Keratinocyte (primary cell): ENCODE measurements around the gene UBE2N. TPM values are rescaled to one million over a fixed set of nuclear protein-coding genes. Genes with fewer than 3 reads are reported as not detected.
"Not testable (repeated sequence)": the region's sequence is repeated elsewhere in the genome, so short reads cannot be mapped to it uniquely, and the experiment has no call there.

Experiments used
- DNase-seq: peaks from one replicate; pipeline ENCODE4 v3.0.0-alpha.2; 2011; ENCODE audit warnings: low read depth, missing footprints, low spot score
- FAIRE-seq: peaks from 2 replicates; lab custom pipeline; 2011; peaks lifted over from hg19 to GRCh38; lab: Jason Lieb, UNC
- H2AFZ ChIP-seq: 2 replicates; pipeline ENCODE4 v1.6.0; 2012; ENCODE audit warnings: low read length, control low read depth, inconsistent platforms; ENCODE audit not compliant: control insufficient read depth
- H3K27ac ChIP-seq: 2 replicates; pipeline ENCODE4 v1.5.1; 2011; ENCODE audit warnings: low read length; ENCODE audit not compliant: control insufficient read depth, insufficient read depth
- H3K27me3 ChIP-seq: 3 replicates; pipeline ENCODE4 v1.6.0; 2011; ENCODE audit warnings: low read length; ENCODE audit not compliant: control insufficient read depth, insufficient read depth; ENCODE audit errors: extremely low read depth
- H3K36me3 ChIP-seq, 2 experiments: 2 replicates in 1 of 2; 3 replicates in 1 of 2; pipeline ENCODE4 v1.5.1; 2011; ENCODE audit warnings: low read length in 2 of 2, mild to moderate bottlenecking in 1 of 2; ENCODE audit not compliant: control insufficient read depth in 2 of 2, insufficient read depth in 2 of 2; ENCODE audit errors: extremely low read depth in 1 of 2
- H3K4me1 ChIP-seq: 3 replicates; pipeline ENCODE4 v1.5.1; 2011; ENCODE audit warnings: low read length; ENCODE audit not compliant: control insufficient read depth, insufficient read depth; ENCODE audit errors: extremely low read depth
- H3K4me2 ChIP-seq: 3 replicates; pipeline ENCODE4 v1.6.0; 2011; ENCODE audit warnings: low read depth, low read length; ENCODE audit not compliant: control insufficient read depth, insufficient read depth; ENCODE audit errors: extremely low read depth
- H3K4me3 ChIP-seq, 3 experiments: fragments of 200-600 bp in 1 of 3; sonication (generic) in 1 of 3; 2 replicates in 2 of 3; 3 replicates in 1 of 3; pipeline ENCODE4 v1.5.1; 2011 to 2016; ENCODE audit warnings: low read length in 3 of 3, mild to moderate bottlenecking in 3 of 3, control low read depth in 2 of 3, inconsistent platforms in 1 of 3, low read depth in 1 of 3, mixed read lengths in 1 of 3, mixed run types in 1 of 3, moderate library complexity in 1 of 3; ENCODE audit not compliant: control insufficient read depth in 2 of 3, insufficient read depth in 2 of 3; ENCODE audit errors: extremely low read depth in 1 of 3
- H3K79me2 ChIP-seq: 2 replicates; pipeline ENCODE4 v1.6.0; 2012; ENCODE audit warnings: low read length; ENCODE audit not compliant: control insufficient read depth, insufficient read depth
- H3K9ac ChIP-seq: 3 replicates; pipeline ENCODE4 v1.6.0; 2011; ENCODE audit warnings: low read length; ENCODE audit not compliant: control insufficient read depth, insufficient read depth; ENCODE audit errors: extremely low read depth
- H3K9me1 ChIP-seq: 3 replicates; pipeline ENCODE4 v1.6.0; 2011; ENCODE audit warnings: low read length; ENCODE audit not compliant: control insufficient read depth, insufficient read depth; ENCODE audit errors: extremely low read depth
- H3K9me3 ChIP-seq: 2 replicates; pipeline ENCODE4 v1.5.1; 2012; ENCODE audit warnings: low read depth, low read length; ENCODE audit not compliant: control insufficient read depth
- H4K20me1 ChIP-seq: 3 replicates; pipeline ENCODE4 v1.6.0; 2011; ENCODE audit warnings: low read length; ENCODE audit not compliant: control insufficient read depth, insufficient read depth; ENCODE audit errors: extremely low read depth
- CTCF ChIP-seq, 3 experiments: IDR thresholded peaks in 1 of 3; conservative IDR thresholded peaks in 1 of 3; optimal IDR thresholded peaks in 1 of 3; 2 replicates in 2 of 3; 3 replicates in 1 of 3; pipeline versions ENCODE3 to v1.5.1; 2011; ENCODE audit warnings: low read length in 3 of 3, mild to moderate bottlenecking in 3 of 3, moderate library complexity in 2 of 3, control low read depth in 1 of 3, inconsistent platforms in 1 of 3; ENCODE audit not compliant: insufficient read depth in 2 of 3; ENCODE audit errors: extremely low read depth in 1 of 3
- EZH2 ChIP-seq: IDR thresholded peaks from one replicate; pipeline ENCODE4 v1.6.1; 2012; ENCODE audit warnings: inconsistent platforms, mild to moderate bottlenecking, low read length, moderate library complexity
- dilution Hi-C: fragments of 300-500 bp; cut with MboI; formaldehyde crosslinking; loops from one replicate; pipeline ENCODE4 v1.7.0; 2020; ENCODE audit warnings: low sequenced_read_pairs; ENCODE audit not compliant: extremely low pct_ligation_motif_present
- polyA plus RNA-seq, 5 experiments: library from polyadenylated mRNA; depleted of rRNA in 3 of 5; stranded (reverse) in 3 of 5; stranded (forward) in 1 of 5; unstranded in 1 of 5; fragments of >200 nt; gene quantifications; 1 replicate in 1 of 5; 2 replicates in 3 of 5; 3 replicates in 1 of 5; pipeline versions ENCODE4 v1.2.1 to v1.2.3, GENCODE V29; 2011 to 2012; ENCODE audit warnings: missing spikeins in 2 of 5, low read depth in 1 of 5, low replicate concordance in 1 of 5

UBE2N gene
- polyA plus RNA-seq, 1 donor (not counting 4 experiments of a cell fraction or from before 2014, with no cell fraction given) = 218 TPM

DNA sequence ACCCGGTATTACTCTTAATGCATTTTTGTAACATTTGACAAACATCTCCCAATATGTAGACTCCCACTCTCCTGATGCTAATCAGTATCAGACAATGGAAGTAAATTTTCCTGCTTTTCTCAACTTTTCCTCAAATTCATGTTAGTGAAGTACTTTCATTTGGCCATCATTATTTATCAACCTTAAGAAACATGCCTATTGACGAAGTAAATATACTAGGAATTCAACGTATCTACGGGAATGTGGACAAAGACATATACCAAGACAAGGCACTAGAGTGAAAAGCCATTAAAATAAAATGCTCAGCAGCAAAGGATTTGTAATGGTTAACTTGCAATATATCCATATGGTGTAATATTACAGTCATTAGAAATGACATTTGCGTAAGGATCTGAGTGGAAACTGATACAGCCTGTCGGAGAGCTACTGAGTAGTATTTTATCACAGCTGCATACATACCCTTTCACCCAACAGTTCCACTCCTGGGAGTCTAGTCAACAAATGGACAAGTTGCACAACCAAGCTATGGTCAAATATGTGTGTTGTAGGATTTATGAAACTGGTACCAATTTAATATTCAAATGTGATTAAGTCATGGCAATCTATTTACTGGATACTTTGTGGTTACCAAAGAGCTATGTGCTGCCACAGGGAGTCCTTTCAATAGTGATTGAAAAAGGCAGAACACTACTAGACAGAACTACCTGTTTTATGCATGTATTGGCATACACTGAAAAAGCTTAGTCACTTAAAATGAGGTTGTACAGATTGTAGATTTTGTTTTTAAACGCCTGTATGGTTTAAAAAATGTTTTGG lies 37.6 kb downstream of the UBE2N start:
- H3K36me3 ChIP-seq = peaks cover 6 to 7% of the 10 kb centered on the region in 2 experiments
- H3K27ac ChIP-seq = no peak overlapping the region
- H3K9me1 ChIP-seq = no peaks in the 10 kb centered on the region
- TF ChIP-seq EZH2 (no peak), CTCF (optimal IDR thresholded peaks at IDR 0.05 in 1 of 3, IDR thresholded peaks at IDR 0.05 in 1 of 3, conservative IDR thresholded peaks at IDR 0.05 in 1 of 3; ENCODE audit: extremely low read depth in 1 of 3, insufficient read depth in 2 of 3, low read length in 3 of 3) (no peak)
- no peak overlapping the region for H3K4me3 ChIP-seq
- no peak for DNase-seq
- no peak for FAIRE-seq
- no peaks in the 10 kb centered on the region for H3K27me3 ChIP-seq
- H3K9me3 ChIP-seq = no peaks in the 10 kb centered on the region
- H2AFZ ChIP-seq = no peak overlapping the region
- H3K4me1 ChIP-seq = no peaks in the 10 kb centered on the region
- H4K20me1 ChIP-seq = no peaks in the 10 kb centered on the region
- H3K79me2 ChIP-seq = no peaks in the 10 kb centered on the region
- dilution Hi-C loops = no loop called here
- no peak overlapping the region for H3K4me2 ChIP-seq
- no peak overlapping the region for H3K9ac ChIP-seq

DNA sequence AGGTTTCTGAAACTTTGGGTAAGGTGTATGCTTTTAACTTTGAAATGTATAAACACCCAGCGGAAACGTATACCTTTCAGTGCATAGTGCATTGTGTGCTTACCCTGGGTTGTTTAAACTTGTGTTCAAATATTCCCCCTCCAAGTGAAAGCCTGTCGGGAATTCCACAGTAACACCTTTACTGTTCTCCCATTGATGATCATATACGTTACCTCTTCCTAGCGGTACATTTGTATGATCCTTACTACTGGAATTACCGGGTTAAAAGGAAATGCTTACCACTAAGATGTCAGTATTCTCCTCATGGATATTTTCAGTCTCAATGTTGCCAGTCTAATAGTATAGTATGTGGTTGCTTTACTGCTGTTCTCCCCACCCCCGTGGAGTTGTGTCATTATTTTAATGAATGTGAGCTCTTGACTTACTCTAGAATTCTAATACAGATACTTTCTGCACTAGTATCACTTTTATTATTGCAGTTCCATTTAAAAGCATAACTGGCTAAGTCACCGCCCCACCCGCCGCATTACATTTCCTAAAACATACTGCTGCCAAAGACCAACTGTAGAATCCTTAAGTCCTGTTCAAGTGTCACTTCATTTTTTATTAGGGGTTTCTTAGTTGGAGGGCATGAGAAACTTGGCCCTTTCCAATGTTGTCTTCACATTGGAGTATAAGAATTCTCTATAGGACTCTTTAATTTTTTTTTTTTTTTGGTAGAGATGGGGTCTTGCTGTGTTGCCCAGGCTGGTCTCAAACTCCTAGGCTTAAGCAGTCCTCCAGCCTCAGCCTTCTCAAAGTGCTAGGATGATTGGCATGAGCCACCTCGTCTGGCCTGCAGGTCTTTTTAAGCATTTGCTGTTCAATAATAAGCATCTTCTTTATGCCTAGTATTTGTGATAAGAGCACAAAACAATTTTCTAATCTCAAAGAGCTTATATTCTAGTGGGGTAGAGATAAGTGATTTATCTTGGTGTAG lies 39.1 kb downstream of the UBE2N start:
- DNase-seq = no peak
- no peak for TF ChIP-seq CTCF (optimal IDR thresholded peaks at IDR 0.05 in 1 of 3, IDR thresholded peaks at IDR 0.05 in 1 of 3, conservative IDR thresholded peaks at IDR 0.05 in 1 of 3; ENCODE audit: extremely low read depth in 1 of 3, insufficient read depth in 2 of 3, low read length in 3 of 3)
- no peak for TF ChIP-seq EZH2
- Histone ChIP-seq H3K4me2 (no peak overlapping the region), H3K9me3 (no peaks in the 10 kb centered on the region), H3K36me3 (peaks cover 5 to 9% of the 10 kb centered on the region in 2 experiments), H4K20me1 (no peaks in the 10 kb centered on the region), H3K9ac (no peak overlapping the region), H3K9me1 (no peaks in the 10 kb centered on the region), H3K27me3 (no peaks in the 10 kb centered on the region), H3K4me3 (no peak overlapping the region), H3K27ac (no peak overlapping the region), H2AFZ (no peak overlapping the region), H3K79me2 (no peaks in the 10 kb centered on the region), H3K4me1 (no peaks in the 10 kb centered on the region)
- dilution Hi-C loops = no loop called here
- FAIRE-seq = no peak

DNA sequence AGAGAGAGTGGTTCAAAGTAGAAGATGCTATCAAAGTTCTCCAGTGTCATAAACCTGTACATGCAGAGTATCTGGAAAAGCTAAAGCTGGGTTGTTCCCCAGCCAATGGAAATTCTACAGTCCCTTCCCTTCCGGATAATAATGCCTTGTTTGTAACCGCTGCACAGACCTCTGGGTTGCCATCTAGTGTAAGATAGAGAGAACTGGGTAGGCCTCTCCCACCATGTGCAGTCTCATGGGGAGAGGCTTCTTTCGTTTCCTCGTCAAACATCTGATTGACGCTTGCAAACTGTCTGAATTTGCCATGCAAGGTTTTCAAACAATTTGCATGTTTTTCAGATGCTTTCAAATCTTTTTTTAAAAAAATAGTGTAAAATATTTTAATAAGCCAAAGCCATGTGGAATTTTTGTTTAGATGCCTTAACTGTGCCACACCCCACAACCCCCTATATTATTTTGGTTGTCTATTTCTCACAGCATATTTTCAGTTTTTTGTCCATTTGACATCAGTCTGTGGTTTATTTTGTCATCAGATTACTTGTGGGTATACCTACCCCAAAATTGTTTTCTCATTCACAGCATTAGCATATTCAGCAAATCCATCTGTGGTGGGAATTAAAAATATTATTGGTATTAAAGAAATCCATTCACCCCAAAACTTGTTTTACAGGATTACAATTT lies 42.4 kb downstream of the UBE2N start:
- H3K4me3 ChIP-seq, H3K9me1 ChIP-seq, H3K4me1 ChIP-seq, DNase-seq, H2AFZ ChIP-seq, H3K9ac ChIP-seq, H4K20me1 ChIP-seq, H3K9me3 ChIP-seq, H3K79me2 ChIP-seq, H3K27me3 ChIP-seq, dilution Hi-C loops, H3K4me2 ChIP-seq, H3K27ac ChIP-seq: not testable (repeated sequence)
- peaks cover 4 to 12% of the 10 kb centered on the region in 2 experiments for H3K36me3 ChIP-seq
- FAIRE-seq = peak; percentile 100
